ENCODE results near the gene RRP1. TPM values are rescaled to one million over a fixed set of nuclear protein-coding genes. Genes with fewer than 3 reads are reported as not detected.
A peak's percentile ranks its signal among the peaks of the same experiment; 100 is the strongest.

Gene RRP1
- total and polyA plus RNA-seq, 8 donors: 7.6 to 18.4 (median 12.3) TPM

DNA sequence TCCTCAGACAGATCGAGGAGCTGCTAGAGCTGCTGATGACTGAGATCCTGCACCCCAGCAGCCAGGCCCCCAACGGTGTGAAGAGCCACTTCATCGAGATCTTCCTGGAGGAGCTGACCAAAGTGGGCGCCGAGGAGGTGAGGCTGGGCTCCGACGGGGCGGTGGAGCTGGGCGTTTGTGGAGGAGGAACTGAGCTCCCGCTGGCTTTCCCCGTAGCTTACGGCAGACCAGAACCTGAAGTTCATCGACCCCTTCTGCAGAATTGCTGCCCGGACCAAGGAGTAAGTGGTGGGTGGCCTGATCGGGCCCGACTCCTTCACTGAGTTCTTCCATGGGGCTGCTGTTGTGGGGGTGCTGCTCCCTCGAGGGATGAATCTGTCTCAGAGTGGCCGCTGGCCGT is 8.0 kb downstream of the RRP1 start:
- intact Hi-C loops (cut with DNase I): no loop called here
- no peak for FAIRE-seq

DNA sequence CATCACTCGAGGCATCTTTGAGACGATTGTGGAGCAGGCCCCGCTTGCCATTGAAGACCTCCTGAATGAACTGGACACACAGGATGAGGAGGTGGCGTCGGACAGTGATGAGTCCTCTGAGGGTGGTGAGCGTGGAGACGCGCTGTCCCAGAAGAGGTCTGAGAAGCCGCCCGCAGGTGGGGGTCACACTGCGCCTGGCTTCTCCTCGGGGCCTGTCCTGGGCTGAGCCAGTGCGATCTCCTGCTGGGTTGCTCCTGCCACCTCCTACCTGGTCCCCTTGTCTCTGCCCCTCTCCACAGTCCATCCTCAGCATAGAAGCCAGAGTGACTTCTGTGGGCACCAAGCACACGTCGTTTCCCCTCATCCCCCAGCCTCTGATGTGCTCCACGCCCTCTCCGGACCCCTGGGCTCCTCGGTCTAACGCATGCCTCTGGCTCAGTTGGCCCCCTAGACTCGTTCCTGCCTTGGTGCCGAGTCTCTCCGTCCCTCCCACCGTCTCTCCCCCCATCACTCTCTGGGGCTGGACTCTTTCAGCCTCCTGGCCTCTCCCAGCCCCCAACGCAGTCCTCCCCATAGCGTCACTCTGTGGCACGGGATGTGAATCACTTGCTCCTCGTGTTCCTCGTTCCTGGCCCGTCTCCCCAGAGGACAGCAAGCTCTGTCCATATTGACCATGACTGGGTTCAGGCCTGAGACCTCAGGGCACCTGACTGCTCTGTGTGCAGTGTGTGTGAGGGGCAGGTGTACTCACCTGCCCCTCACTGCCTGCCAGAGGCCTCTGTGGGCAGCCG is 8.7 kb downstream of the RRP1 start:
- intact Hi-C loops (cut with DNase I): no loop called here
- Histone ChIP-seq H3K4me1 (no peaks in the 10 kb centered on the region), H3K9me3 (no peaks in the 10 kb centered on the region), H3K4me3 (no peak overlapping the region), H3K36me3 (peaks cover 3 to 54% (median 7%) of the 10 kb centered on the region in 3 donors), H3K27ac (no peak overlapping the region), H3K27me3 (no peaks in the 10 kb centered on the region)
- DNase-seq: peak in 1 of 6 donors; percentile 47
- ATAC-seq: no peak
- FAIRE-seq: no peak
- 92% methylated on average over 29 to 30 of the region's 30 CpGs for WGBS, 2 donors
- TF ChIP-seq, protein P1, sequence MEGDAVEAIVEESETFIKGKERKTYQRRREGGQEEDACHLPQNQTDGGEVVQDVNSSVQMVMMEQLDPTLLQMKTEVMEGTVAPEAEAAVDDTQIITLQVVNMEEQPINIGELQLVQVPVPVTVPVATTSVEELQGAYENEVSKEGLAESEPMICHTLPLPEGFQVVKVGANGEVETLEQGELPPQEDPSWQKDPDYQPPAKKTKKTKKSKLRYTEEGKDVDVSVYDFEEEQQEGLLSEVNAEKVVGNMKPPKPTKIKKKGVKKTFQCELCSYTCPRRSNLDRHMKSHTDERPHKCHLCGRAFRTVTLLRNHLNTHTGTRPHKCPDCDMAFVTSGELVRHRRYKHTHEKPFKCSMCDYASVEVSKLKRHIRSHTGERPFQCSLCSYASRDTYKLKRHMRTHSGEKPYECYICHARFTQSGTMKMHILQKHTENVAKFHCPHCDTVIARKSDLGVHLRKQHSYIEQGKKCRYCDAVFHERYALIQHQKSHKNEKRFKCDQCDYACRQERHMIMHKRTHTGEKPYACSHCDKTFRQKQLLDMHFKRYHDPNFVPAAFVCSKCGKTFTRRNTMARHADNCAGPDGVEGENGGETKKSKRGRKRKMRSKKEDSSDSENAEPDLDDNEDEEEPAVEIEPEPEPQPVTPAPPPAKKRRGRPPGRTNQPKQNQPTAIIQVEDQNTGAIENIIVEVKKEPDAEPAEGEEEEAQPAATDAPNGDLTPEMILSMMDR (IDR thresholded peaks at IDR 0.05): no peak

More for the DNA sequence above, 8.0 kb downstream of the RRP1 start:
- 91 to 97% methylated on average over 19 of the region's 19 CpGs for WGBS, 2 donors
- no peak overlapping the region for H3K4me3 ChIP-seq
- peaks cover 6 to 50% (median 7%) of the 10 kb centered on the region in 3 donors for H3K36me3 ChIP-seq
- no peaks in the 10 kb centered on the region for H3K4me1 ChIP-seq
- ATAC-seq: no peak
- peak in 1 of 6 donors; percentile 50 for DNase-seq
- no peak overlapping the region for H3K27ac ChIP-seq
- TF ChIP-seq, protein P1 (IDR thresholded peaks at IDR 0.05): no peak
- H3K9me3 ChIP-seq: no peaks in the 10 kb centered on the region
- H3K27me3 ChIP-seq: no peaks in the 10 kb centered on the region

DNA sequence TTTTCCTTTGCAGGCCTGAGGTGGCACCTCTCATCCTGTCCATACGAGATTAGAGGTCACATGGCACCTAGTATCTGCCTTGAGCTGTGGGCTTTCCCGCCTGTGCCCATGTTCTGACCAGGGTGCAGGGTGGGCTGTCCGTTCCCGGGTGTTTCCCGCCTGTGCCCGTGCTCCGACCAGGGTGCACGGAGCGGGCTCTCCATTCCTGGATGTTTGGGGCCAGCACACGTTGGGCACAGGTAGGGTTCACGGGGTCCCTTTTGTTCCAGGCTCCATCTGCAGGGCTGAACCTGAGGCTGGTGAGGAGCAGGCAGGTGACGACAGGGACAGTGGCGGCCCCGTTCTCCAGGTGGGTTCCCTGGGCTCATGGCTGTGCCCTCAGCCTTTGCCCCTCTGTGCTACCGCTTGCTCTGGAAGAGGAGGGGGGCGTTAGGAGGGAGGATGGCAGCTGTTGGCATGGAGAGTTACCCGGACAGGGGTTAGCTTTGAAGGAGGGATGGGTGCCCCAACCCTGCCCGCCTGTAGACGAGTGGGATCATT is 10.0 kb downstream of the RRP1 start:
- Histone ChIP-seq H3K27me3 (no peaks in the 10 kb centered on the region), H3K9me3 (no peaks in the 10 kb centered on the region), H3K27ac (no peak overlapping the region), H3K36me3 (peaks cover 0 to 44% (median 0%) of the 10 kb centered on the region in 3 donors), H3K4me1 (no peaks in the 10 kb centered on the region), H3K4me3 (no peak overlapping the region)
- ATAC-seq: no peak
- peak in 1 of 6 donors; percentile 48 for DNase-seq
- FAIRE-seq: no peak
- TF ChIP-seq, protein P1 (IDR thresholded peaks at IDR 0.05): no peak
- WGBS, 2 donors: 93% methylated on average over 17 to 19 of the region's 19 CpGs
- intact Hi-C loops (cut with DNase I): no loop called here

DNA sequence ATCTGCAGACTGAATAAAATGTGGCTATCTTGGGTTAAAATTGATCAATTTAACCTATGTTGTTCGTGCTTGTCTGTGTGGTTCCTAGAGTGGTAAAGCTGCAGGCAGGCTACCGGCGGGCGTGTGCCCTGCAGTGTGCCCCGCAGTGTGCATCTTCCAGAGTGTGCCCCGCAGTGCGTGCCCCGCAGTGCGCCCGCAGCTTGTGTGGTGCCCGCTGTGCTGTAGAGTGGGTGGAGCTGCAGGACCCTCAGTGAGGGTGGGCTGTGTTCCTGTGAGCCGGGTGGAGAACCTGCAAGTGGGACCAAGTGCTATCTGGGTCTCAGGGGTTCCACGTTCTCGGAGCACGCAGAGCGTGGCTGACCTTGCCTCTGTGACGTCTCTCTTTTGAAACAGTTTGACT is 10.7 kb downstream of the RRP1 start:
- Histone ChIP-seq H3K27ac (no peak overlapping the region), H3K27me3 (no peaks in the 10 kb centered on the region), H3K36me3 (peaks cover 0 to 44% (median 0%) of the 10 kb centered on the region in 3 donors), H3K4me3 (no peak overlapping the region), H3K4me1 (no peaks in the 10 kb centered on the region), H3K9me3 (no peaks in the 10 kb centered on the region)
- WGBS, 2 donors: 93 to 96% methylated on average over 17 of the region's 17 CpGs
- intact Hi-C loops (cut with DNase I): loop anchor here in 1 of 3 donors (10.0 kb wide), 2 partner anchors 155 to 185 kb away; no protein-coding TSS in a partner anchor
- no peak for FAIRE-seq
- TF ChIP-seq, protein P1 (IDR thresholded peaks at IDR 0.05): no peak
- no peak for ATAC-seq
- no peak for DNase-seq

Data from pancreas (tissue), 10 donors.